ENCODE results near the gene ATXN7L3. TPM values are rescaled to one million over a fixed set of nuclear protein-coding genes. Genes with fewer than 3 reads are reported as not detected.

Gene ATXN7L3
- total and polyA plus RNA-seq, 2 donors (not counting 3 experiments of a cell fraction or from before 2014, with no cell fraction given): 61.3 to 82.5 TPM

- ChIA-PET CTCF (interaction anchor here (3.9 kb wide), 1 partner anchor 227 kb away, joined by 69 read pairs; the partner anchor contains the start of gene PPY), POLR2A (no interaction called here)
- no peak for TF ChIP-seq FOS (IDR thresholded peaks at IDR 0.05; ENCODE audit: borderline replicate concordance, insufficient read depth, low read length)
- no peak for TF ChIP-seq GATA2 (IDR thresholded peaks at IDR 0.05; ENCODE audit: insufficient read depth, insufficient read length, low read depth, low read length)
- no peak for TF ChIP-seq CTCF (IDR thresholded peaks at IDR 0.05; ENCODE audit: extremely low read depth in 1 of 2, insufficient read depth in 1 of 2, low read depth in 1 of 2, low read length in 2 of 2)
- no peak for TF ChIP-seq EZH2 (IDR thresholded peaks at IDR 0.05; ENCODE audit: borderline replicate concordance, low read depth, low read length, severe bottlenecking)
- no peak for TF ChIP-seq JUN (IDR thresholded peaks at IDR 0.05; ENCODE audit: borderline replicate concordance, insufficient read depth, insufficient read length, low read depth)
- no peaks in the 10 kb centered on the region for H3K9me3 ChIP-seq (replicated peaks; ENCODE audit: control insufficient read depth, insufficient read depth, low read length)
- H3K27ac ChIP-seq (ENCODE audit: insufficient read depth, low read depth, low read length): no peak within 1 kb of the TSS
- H3K27me3 ChIP-seq (ENCODE audit: control insufficient read depth in 2 of 2, insufficient read depth in 2 of 2, low read length in 2 of 2): no peaks in the 10 kb centered on the region
- no peak within 1 kb of the TSS for H3K4me3 ChIP-seq (replicated peaks in 1 of 3; ENCODE audit: insufficient read depth in 1 of 3, low read depth in 1 of 3, low read length in 3 of 3)
- no peak within 1 kb of the TSS for H3K4me2 ChIP-seq (ENCODE audit: insufficient read depth, low read length)
- FAIRE-seq (no peak), DNase-seq (ENCODE audit: low read depth, low spot score) (no peak)
- H3K36me3 ChIP-seq (ENCODE audit: control insufficient read depth in 2 of 2, extremely low read depth in 1 of 2, insufficient read depth in 2 of 2, low read length in 2 of 2): no peaks in the 10 kb centered on the region
- dilution Hi-C loops (cut with MboI; ENCODE audit: extremely low pct_ligation_motif_present, low sequenced_read_pairs): no loop called here
- no TSS peak for BruUV-seq (replicated peaks)
- intact Hi-C loops (cut with micrococcal nuclease): no loop called here
- H3K9ac ChIP-seq (replicated peaks; ENCODE audit: extremely low read depth, insufficient read depth, low read length): no peak within 1 kb of the TSS
- H3K4me1 ChIP-seq (ENCODE audit: control insufficient read depth, extremely low read depth, insufficient read depth, low read length): no peaks in the 10 kb centered on the region
- no peak within 1 kb of the TSS for H2AFZ ChIP-seq (ENCODE audit: low read depth, low read length)
- no peaks in the 10 kb centered on the region for H3K9me1 ChIP-seq (replicated peaks; ENCODE audit: control insufficient read depth, extremely low read depth, insufficient read depth, low read length)
- H4K20me1 ChIP-seq (replicated peaks; ENCODE audit: control insufficient read depth, extremely low read depth, insufficient read depth, low read length): no peaks in the 10 kb centered on the region
- no peaks in the 10 kb centered on the region for H3K79me2 ChIP-seq (ENCODE audit: control insufficient read depth, insufficient read depth, low read length)
Observed at GRCh38 chr17:44170499-44171201, 29.0 kb downstream of the ATXN7L3 start, which contains the start of gene ASB16. TSS of gene ASB16 (plus strand) at chr17:44170704. CDS start at chr17:44170790, 86 bp downstream.

All from endothelial cell of umbilical vein (primary cell).